A549 (cell line): ENCODE results near the gene ADM2. TPM values are rescaled to one million over a fixed set of nuclear protein-coding genes. Genes with fewer than 3 reads are reported as not detected.

Experiments
- ATAC-seq, 2 experiments: fragments of 200-7000 bp in 1 of 2; fragments of >200 bp in 1 of 2; cut with Nextera tagmentation in 1 of 2; cut with Tn5 transposase in 1 of 2; 3 replicates each; pipeline versions ENCODE4 v1.8.0 to v1.9.1; 2018 to 2020; ENCODE audit warnings: mild to moderate bottlenecking in 1 of 2, moderate library complexity in 1 of 2
- CTCF ChIA-PET: fragments of 300-600 bp; sonication (Branson Sonifier 250); formaldehyde crosslinking; extraction: SDS; loops from one replicate; lab custom pipeline; 2021; ENCODE audit warnings: antibody characterized with exemption, inconsistent platforms; lab: Yijun Ruan, JAX
- POLR2A ChIA-PET: fragments of 350-600 bp; formaldehyde crosslinking; extraction: SDS; loops from one replicate; lab custom pipeline; 2021; ENCODE audit warnings: antibody characterized with exemption, inconsistent platforms; lab: Yijun Ruan, JAX
- DNase-seq, 2 experiments: peaks; one replicate each; pipeline versions ENCODE4 v3.0.0 to v3.0.0-alpha.2; 2011 to 2016; ENCODE audit warnings: low read depth in 1 of 2, low spot score in 1 of 2
- FAIRE-seq: peaks from 2 replicates; lab custom pipeline; 2011; peaks lifted over from hg19 to GRCh38; lab: Jason Lieb, UNC
- H3K27ac ChIP-seq, 2 experiments: fragments of >200 bp; sonication (Bioruptor Twin); formaldehyde crosslinking; 3 replicates each; pipeline ENCODE4 v1.5.1; 2016 to 2017
- H3K4me1 ChIP-seq: fragments of >200 bp; sonication (Bioruptor Twin); formaldehyde crosslinking; 3 replicates; pipeline ENCODE4 v1.6.1; 2016
- H3K4me2 ChIP-seq: fragments of >200 bp; sonication (Bioruptor Twin); formaldehyde crosslinking; 3 replicates; pipeline ENCODE4 v1.6.1; 2016
- H3K4me3 ChIP-seq: fragments of >200 bp; sonication (Bioruptor Twin); formaldehyde crosslinking; 3 replicates; pipeline ENCODE4 v1.5.1; 2016
- H3K9me3 ChIP-seq: fragments of >200 bp; sonication (Bioruptor Twin); formaldehyde crosslinking; 3 replicates; pipeline ENCODE4 v1.6.1; 2016
- CHD4 ChIP-seq: fragments of 200-600 bp; sonication (generic); IDR thresholded peaks from 2 replicates; pipeline ENCODE4 v1.6.1; 2016; ENCODE audit warnings: antibody characterized with exemption, mild to moderate bottlenecking, borderline replicate concordance
- CTCF ChIP-seq: fragments of >200 bp; sonication (Bioruptor Twin); formaldehyde crosslinking; IDR thresholded peaks from 3 replicates; pipeline ENCODE4 v1.5.1; 2016
- E2F6 ChIP-seq: IDR thresholded peaks from 2 replicates; pipeline ENCODE4 v1.6.1; 2012; ENCODE audit warnings: low read depth, borderline replicate concordance
- EHF ChIP-seq: fragments of 250-450 bp; sonication (Bioruptor Pico); IDR thresholded peaks from 2 replicates; pipeline ENCODE4 v1.5.0; 2020; ENCODE audit warnings: mild to moderate bottlenecking
- ESRRA ChIP-seq: fragments of 150-350 bp; IDR thresholded peaks from 2 replicates; pipeline ENCODE4 v1.6.1; 2014; ENCODE audit warnings: mild to moderate bottlenecking, low read length, borderline replicate concordance
- FOSB ChIP-seq: fragments of 250-450 bp; sonication (Bioruptor Pico); IDR thresholded peaks from 2 replicates; pipeline ENCODE4 v1.5.0; 2020; ENCODE audit warnings: mild to moderate bottlenecking, moderate library complexity
- FOSL2 ChIP-seq, 2 experiments: fragments of 450-650 bp in 1 of 2; fragments of >200 bp in 1 of 2; sonication (Bioruptor Twin) in 1 of 2; formaldehyde crosslinking; IDR thresholded peaks; 2 replicates each; pipeline versions ENCODE4 v1.5.0 to v1.6.1; 2016 to 2020; ENCODE audit warnings: mild to moderate bottlenecking in 1 of 2, moderate library complexity in 1 of 2
- HMGXB4 ChIP-seq: fragments of 250-450 bp; sonication (Bioruptor Pico); IDR thresholded peaks from 2 replicates; pipeline ENCODE4 v1.5.0; 2021; ENCODE audit warnings: mild to moderate bottlenecking, moderate library complexity, borderline replicate concordance
- HOXA7 ChIP-seq: fragments of 250-450 bp; sonication (Bioruptor Pico); IDR thresholded peaks from 2 replicates; pipeline ENCODE4 v1.5.0; 2020; ENCODE audit warnings: mild to moderate bottlenecking, moderate library complexity
- HOXB13 ChIP-seq: fragments of 250-450 bp; sonication (Bioruptor Pico); IDR thresholded peaks from 2 replicates; pipeline ENCODE4 v1.5.0; 2020; ENCODE audit warnings: low read depth, mild to moderate bottlenecking, moderate library complexity
- HOXB5 ChIP-seq: fragments of 250-450 bp; sonication (Bioruptor Pico); IDR thresholded peaks from 2 replicates; pipeline ENCODE4 v1.5.0; 2020; ENCODE audit warnings: mild to moderate bottlenecking, moderate library complexity
- JUNB ChIP-seq: fragments of >200 bp; sonication (Bioruptor Twin); formaldehyde crosslinking; IDR thresholded peaks from 2 replicates; pipeline ENCODE4 v1.6.1; 2016
- KDM1A ChIP-seq: fragments of 200-600 bp; sonication (generic); IDR thresholded peaks from 2 replicates; pipeline ENCODE4 v1.6.1; 2016; ENCODE audit warnings: low read depth, mild to moderate bottlenecking
- KDM5A ChIP-seq: fragments of 200-600 bp; sonication (generic); IDR thresholded peaks from 2 replicates; pipeline ENCODE4 v1.6.1; 2016; ENCODE audit warnings: antibody characterized with exemption, mild to moderate bottlenecking
- MAFK ChIP-seq: fragments of 450-650 bp; IDR thresholded peaks from 2 replicates; pipeline ENCODE4 v1.6.1; 2014; ENCODE audit not compliant: partially characterized antibody
- MAZ ChIP-seq: fragments of 150-350 bp; IDR thresholded peaks from 2 replicates; pipeline ENCODE4 v1.6.1; 2014; ENCODE audit warnings: antibody characterized with exemption, low read depth, low read length, borderline replicate concordance
- MYC ChIP-seq: IDR thresholded peaks from 2 replicates; pipeline ENCODE4 v1.6.1; 2012; ENCODE audit warnings: mild to moderate bottlenecking, inconsistent platforms, low read length, improper control_type of control experiment, borderline replicate concordance
- POLR2A ChIP-seq: IDR thresholded peaks from 2 replicates; pipeline ENCODE4 v1.6.1; 2012; ENCODE audit warnings: mild to moderate bottlenecking, low read length
- POLR2AphosphoS2 ChIP-seq: conservative IDR thresholded peaks from 2 replicates; pipeline ENCODE4 v1.6.1; 2012; ENCODE audit warnings: low read length, improper control_type of control experiment, inconsistent platforms
- RFX5 ChIP-seq: fragments of 450-650 bp; IDR thresholded peaks from 2 replicates; pipeline ENCODE4 v1.7.1; 2014; ENCODE audit warnings: antibody characterized with exemption, mild to moderate bottlenecking, moderate library complexity
- RNF2 ChIP-seq: fragments of 200-600 bp; sonication (generic); IDR thresholded peaks from 2 replicates; pipeline ENCODE4 v1.6.1; 2016; ENCODE audit warnings: low read depth, mild to moderate bottlenecking, antibody characterized with exemption, moderate library complexity, borderline replicate concordance
- SMC3 ChIP-seq: fragments of >200 bp; sonication (Bioruptor Twin); formaldehyde crosslinking; IDR thresholded peaks from 3 replicates; pipeline ENCODE4 v1.6.1; 2018; ENCODE audit warnings: inconsistent platforms
- TFCP2L1 ChIP-seq: fragments of 250-450 bp; sonication (Bioruptor Pico); IDR thresholded peaks from 2 replicates; pipeline ENCODE4 v1.5.0; 2021; ENCODE audit warnings: mild to moderate bottlenecking
- TP53 ChIP-seq: fragments of 250-450 bp; sonication (Bioruptor Pico); IDR thresholded peaks from 2 replicates; pipeline ENCODE4 v1.5.0; 2021; ENCODE audit warnings: mild to moderate bottlenecking, moderate library complexity
- ZNF302 ChIP-seq: fragments of 250-450 bp; sonication (Bioruptor Pico); IDR thresholded peaks from 2 replicates; pipeline ENCODE4 v1.9.0; 2021; ENCODE audit warnings: inconsistent platforms, mild to moderate bottlenecking, moderate library complexity
- WGBS: methylation state at CpG from one replicate; pipeline ENCODE4 v1.1.6; 2017; ENCODE audit errors: missing lambda C conversion rate; 5-methylcytosine and 5-hydroxymethylcytosine counted together
- polyA plus RNA-seq, 4 experiments: library from polyadenylated mRNA; depleted of rRNA in 3 of 4; stranded (reverse); fragments of >200 nt; fragmentation: RNase III in 1 of 4; extraction: RNeasy Plus Mini Kit Qiagen cat#74134 plus additional on column Dnase treatment in 1 of 4; gene quantifications; 2 replicates in 3 of 4; 3 replicates in 1 of 4; pipeline ENCODE4 v1.2.3, GENCODE V29; 2011 to 2017

ADM2 gene
- polyA plus RNA-seq, 2 of the 4 experiments (the other 2 are of a cell fraction): 0.50 to 1.1 TPM

- no peak for ATAC-seq
- Histone ChIP-seq H3K4me2 (no peak overlapping the region), H3K27ac (no peak overlapping the region), H3K4me1 (peaks cover 9% of the 10 kb centered on the region; the same call in 1 of the 3 replicates), H3K9me3 (no peaks in the 10 kb centered on the region), H3K4me3 (no peak overlapping the region)
- WGBS: 89% methylated on average over 8 of the region's 12 CpGs
- FAIRE-seq: no peak
- no peak for TF ChIP-seq HOXB5 (CRISPR knock-in tag)
- no peak for TF ChIP-seq POLR2AphosphoS2
- TF ChIP-seq HOXB13 (CRISPR knock-in tag): no peak
- TF ChIP-seq HMGXB4 (CRISPR knock-in tag): no peak
- no peak for TF ChIP-seq MAZ
- TF ChIP-seq RNF2: no peak
- no peak for TF ChIP-seq ZNF302 (CRISPR knock-in tag)
- TF ChIP-seq TFCP2L1 (CRISPR knock-in tag): no peak
- no peak for TF ChIP-seq TP53
- TF ChIP-seq POLR2A: no peak
- TF ChIP-seq MAFK: no peak
- no peak for TF ChIP-seq SMC3
- TF ChIP-seq CHD4: no peak
- TF ChIP-seq MYC: no peak
- TF ChIP-seq KDM5A: no peak
- no peak for TF ChIP-seq JUNB
- TF ChIP-seq E2F6: no peak
- TF ChIP-seq FOSL2 (IDR thresholded peaks at IDR 0.05): no peak
- no peak for TF ChIP-seq FOSL2 (CRISPR knock-in tag; IDR thresholded peaks at IDR 0.05)
- TF ChIP-seq FOSB (CRISPR knock-in tag): no peak
- CTCF ChIA-PET: no interaction called here
- POLR2A ChIA-PET: no interaction called here
- DNase-seq: no peak
These were observed 3.4 kb upstream of the ADM2 start for GRCh38 chr22:50477923-50478322.

- H3K9me3 ChIP-seq: no peaks in the 10 kb centered on the region
- CTCF ChIA-PET: interaction anchor here (0.7 kb wide), 1 partner anchor 55 kb away, joined by 3 read pairs; no protein-coding TSS in a partner anchor
- H3K4me1 ChIP-seq: peaks cover 12% of the 10 kb centered on the region; the same call in 2 of the 3 replicates
- no peak overlapping the region for H3K27ac ChIP-seq
- TF ChIP-seq ZNF302 (CRISPR knock-in tag) (no peak), KDM1A (no peak), HOXA7 (no peak), MYC (no peak), SMC3 (no peak), EHF (CRISPR knock-in tag) (no peak), E2F6 (no peak), CTCF (no peak), RFX5 (no peak), ESRRA (no peak)
- TF ChIP-seq, all 56 proteins: peak for 0
- Histone ChIP-seq H3K4me3 (no peak overlapping the region), H3K4me2 (no peak overlapping the region)
- FAIRE-seq (no peak), ATAC-seq (no peak), DNase-seq (no peak)
- WGBS: 68% methylated on average over 10 of the region's 11 CpGs
- POLR2A ChIA-PET: no interaction called here
These were observed 1.6 kb upstream of the ADM2 start for GRCh38 chr22:50479721-50480120.
